Umbilical cord (tissue), 2 donors: ENCODE measurements around the gene SEPHS2. TPM values are rescaled to one million over a fixed set of nuclear protein-coding genes. Genes with fewer than 3 reads are reported as not detected.
A peak's percentile ranks its signal among the peaks of the same experiment; 100 is the strongest.

Experiments used
- DNase-seq: peaks from one replicate; pipeline ENCODE4 v3.0.0-alpha.2; 2015; ENCODE audit warnings: low spot score
- total RNA-seq: library from RNA; depleted of rRNA; stranded (reverse); fragments of >200 nt; gene quantifications from one replicate; pipeline ENCODE4 v1.2.3, GENCODE V29; 2014; ENCODE audit warnings: low replicate concordance; ENCODE audit not compliant: insufficient read depth

The SEPHS2 gene
- total RNA-seq, 1 donor from 2014 or later: 6.3 TPM

GRCh38 chr16:30429678-30430427, 15.8 kb downstream of the SEPHS2 start, which contains the start of gene DCTPP1:
DCTPP1 (minus strand) TSS chr16:30430030; CDS start chr16:30429980, 50 bp downstream.
- peak; percentile 99 for DNase-seq

GRCh38 chr16:30429418-30429677, 16.3 kb downstream of the SEPHS2 start:
- peak; percentile 19 for DNase-seq

DNA sequence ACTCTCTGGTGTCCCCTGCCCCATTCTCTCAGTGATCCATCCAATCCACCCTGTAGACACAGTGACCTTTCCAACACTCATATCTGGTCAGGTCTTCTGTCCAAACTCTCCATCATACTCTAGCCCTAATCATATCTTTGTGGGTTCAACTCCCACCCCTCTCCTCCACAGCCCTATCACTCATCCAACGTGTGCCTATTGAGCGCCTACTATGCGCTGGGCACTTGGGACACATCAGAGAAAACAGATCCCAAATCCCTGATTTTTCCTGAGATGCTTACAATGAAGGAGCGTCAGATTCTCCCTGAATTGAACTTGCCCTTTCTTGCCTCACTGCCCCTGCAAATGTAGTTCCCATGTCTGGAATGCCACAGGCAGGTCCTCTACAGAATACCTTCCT, 17.6 kb downstream of the SEPHS2 start:
- no peak for DNase-seq

DNA sequence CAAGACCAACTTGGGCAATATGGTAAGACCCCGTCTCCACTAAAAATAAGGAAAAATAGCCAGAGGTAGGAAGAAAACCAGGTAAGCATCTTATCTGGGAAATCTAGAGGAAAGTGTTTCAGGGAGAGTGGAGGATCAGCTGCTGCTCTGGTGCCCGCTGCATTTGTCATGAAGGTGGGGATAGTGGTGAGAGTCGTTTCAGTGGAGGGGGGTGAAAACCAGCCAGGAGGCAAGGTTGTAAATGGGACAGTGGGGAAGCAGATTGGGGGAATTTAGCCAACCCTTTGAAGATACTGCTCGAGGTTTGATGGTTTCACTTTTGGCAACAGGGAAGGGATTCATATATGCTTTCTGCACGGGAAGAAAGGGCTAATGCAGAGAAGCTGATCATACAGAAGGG, 24.7 kb downstream of the SEPHS2 start:
- no peak for DNase-seq

- DNase-seq: no peak
Measured at GRCh38 chr16:30418350-30419181, 27.1 kb downstream of the SEPHS2 start.

- peak; percentile 91 for DNase-seq
Measured at GRCh38 chr16:30417529-30418349, 27.9 kb downstream of the SEPHS2 start.

GRCh38 chr16:30416624-30417528, 28.8 kb downstream of the SEPHS2 start:
- DNase-seq: no peak

DNA sequence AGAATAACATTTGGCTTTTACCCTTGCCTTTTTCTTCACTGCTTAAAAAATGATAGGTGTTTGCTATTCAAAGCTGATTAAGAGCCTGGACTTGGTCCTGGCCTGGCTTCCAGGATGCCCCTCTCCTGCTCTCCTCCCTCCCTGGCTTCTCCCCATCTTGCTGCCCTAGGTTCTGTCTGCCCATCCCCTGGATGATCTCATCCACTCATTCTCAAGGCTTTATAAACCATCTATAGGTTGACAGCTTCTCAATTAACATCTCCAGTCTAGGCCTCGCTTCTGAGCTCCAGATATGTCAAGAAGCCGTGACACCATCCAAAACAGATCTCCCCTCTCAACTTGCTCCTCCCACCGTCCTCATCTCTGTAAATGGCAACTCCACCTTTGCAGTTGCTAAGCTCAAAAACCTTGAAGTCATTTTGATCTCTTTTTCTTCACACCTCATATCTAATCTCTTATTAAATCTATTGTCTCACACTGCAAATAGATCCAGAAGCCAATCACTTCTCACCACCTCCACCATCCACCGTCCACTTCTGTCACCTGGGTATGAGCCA, 29.5 kb downstream of the SEPHS2 start:
- no peak for DNase-seq

- no peak for DNase-seq
Measured at GRCh38 chr16:30414159-30414558, 31.5 kb downstream of the SEPHS2 start.

DNA sequence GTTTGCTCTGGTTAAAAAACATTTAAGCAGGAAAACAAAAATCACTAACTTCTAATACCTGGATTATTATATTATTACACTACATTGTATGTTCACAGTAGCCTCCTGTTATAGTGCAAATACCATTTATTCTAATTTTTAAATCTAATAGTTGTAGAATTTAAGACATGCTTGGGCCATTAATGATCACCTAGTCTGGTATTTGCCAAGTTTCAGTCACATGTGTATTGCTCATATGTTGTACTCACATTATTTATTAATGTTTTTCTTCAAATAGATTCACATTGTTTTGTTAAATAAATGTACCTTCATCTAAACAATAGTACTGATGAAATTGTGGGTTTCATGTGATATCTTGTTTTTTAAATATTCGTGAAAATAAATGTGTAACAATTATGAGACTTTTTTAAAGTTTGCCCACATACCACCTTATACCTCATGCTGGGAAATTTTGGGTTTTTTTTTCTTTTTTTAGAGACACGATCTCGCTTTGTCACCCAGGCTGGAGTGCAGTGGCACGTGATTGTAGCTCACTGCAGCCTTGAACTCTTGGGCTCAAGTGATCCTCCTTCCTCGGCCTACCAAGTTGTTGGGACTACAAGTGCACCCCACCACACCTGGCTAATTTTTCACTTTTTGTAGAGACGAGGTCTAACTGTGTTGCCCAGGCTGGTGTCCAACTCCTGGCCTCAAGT, 32.4 kb downstream of the SEPHS2 start:
- DNase-seq: no peak

GRCh38 chr16:30409125-30410060, 36.3 kb downstream of the SEPHS2 start:
- DNase-seq: peak; percentile 91

GRCh38 chr16:30407804-30408534, 37.7 kb downstream of the SEPHS2 start:
- DNase-seq: no peak

DNA sequence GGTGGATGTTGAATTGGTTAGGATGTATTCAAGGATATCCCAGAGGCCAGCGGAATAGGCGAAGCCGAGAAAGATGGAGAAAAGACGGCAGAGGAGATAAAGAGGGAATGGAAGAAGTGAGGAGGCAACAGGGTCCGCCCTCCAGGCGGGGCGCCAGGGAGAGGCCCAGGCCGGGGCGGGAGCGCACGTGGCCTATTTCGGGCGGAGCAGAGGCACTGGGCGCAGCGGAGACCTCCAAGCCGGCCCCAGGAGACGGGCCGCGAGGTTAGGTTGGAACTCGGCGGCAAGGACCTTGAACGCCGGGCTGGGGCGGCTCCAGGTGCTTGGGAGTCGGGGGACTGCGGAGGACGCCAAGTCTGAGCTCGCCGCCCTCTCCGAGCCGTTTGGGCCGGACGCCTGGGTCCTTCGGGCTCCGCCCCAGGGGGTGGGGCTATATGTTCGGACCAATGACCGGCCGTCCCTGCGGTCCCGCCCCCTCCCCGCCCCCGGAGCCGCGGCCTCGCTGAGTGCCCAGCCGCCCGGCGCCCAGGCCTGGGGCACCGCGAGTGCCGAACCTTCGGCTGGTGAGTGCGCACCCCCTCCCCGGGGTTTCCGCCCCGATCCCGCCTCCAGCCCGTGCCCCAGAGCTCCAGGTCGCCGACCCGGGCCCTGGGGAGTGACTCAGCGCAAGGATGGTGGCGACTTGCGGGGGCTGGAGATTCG, 38.4 kb downstream of the SEPHS2 start, which contains the start of gene ZNF771:
ZNF771 (plus strand) TSS at position 505 of the 702 bp plus-strand sequence. CDS start 448 bp downstream, outside the sequence.
- DNase-seq: peak; percentile 94

GRCh38 chr16:30406795-30407101, 38.9 kb downstream of the SEPHS2 start:
- DNase-seq: no peak

DNA sequence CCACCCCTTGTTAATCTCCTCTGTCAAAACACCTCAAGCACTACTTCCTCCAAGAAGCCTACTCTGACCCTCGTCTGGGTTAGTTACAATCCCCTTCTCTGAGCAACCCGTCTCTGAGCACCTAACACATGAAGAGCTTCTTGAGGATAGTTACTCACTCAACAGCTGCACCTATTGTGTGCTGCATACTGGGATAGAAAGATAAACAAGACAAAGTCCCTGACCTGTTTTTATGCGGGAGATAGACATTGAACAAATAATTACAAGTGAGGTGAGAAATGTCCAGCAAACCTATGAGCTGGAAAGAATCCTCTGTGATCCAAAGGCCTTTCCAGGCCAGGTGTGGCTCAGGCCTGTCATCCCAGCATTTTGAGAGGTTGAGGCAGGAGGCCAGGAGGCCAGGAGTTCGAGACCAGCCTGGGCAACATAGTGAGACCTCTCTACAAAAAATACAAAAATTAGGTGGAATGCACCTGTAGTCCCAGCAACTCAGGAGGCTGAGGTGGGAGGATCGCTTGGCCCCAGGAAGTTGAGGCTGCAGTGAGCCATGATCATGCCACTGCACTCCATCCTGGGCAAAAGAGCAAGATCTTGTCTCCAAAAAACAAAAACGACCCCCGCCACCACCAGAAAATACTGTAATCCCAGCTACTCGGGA, 43.8 kb downstream of the SEPHS2 start:
- no peak for DNase-seq

DNA sequence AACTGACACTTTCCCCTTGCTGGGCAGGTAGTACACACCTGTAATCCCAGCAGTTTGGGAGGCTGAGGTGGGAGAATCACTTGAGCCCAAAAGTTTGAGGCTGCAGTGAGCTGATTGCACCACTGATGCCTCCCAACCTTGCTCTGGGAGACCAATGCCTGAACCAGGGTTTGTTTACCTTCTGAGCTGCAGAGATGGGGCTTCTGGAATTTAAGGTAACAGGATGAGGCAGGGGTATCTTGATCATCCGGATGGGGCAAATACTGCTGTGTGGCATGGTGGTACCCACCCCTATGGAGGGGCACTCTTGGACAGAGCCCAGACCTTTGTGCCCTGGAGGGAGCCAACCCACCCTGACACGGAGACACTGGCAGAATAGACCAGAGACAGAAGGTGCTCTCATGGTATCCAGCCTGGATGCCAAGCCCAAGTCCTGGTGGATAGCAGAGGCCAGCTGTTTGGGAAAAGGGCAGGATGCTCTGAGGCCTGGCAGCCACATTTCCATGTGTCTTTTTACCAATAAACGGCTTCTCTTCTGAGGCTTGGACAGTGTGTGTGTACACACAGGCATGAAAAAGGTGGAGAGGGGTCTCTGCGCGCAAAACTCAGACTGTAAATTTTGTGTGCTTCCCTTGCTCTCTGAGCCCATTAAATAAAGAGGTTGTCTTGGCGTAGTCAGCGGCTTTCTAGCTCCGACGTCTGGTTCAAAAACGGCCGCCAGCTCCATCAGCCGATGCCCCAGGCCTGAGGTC, 46.1 kb downstream of the SEPHS2 start:
- no peak for DNase-seq
